Nephron (organoid): ENCODE results near the gene TNFRSF1B.

ENCODE experiments used
- H3K27ac Mint-ChIP-seq, 3 experiments: 2 replicates each; pipeline ENCODE4 v1.8.0; 2020; ENCODE audit warnings: mixed read lengths in 3 of 3, mild to moderate bottlenecking in 2 of 3, moderate library complexity in 1 of 3
- H3K27me3 Mint-ChIP-seq: 2 replicates; pipeline ENCODE4 v1.8.0; 2021; ENCODE audit warnings: low read depth, mild to moderate bottlenecking, moderate library complexity, mixed read lengths
- H3K36me3 Mint-ChIP-seq: 2 replicates; pipeline ENCODE4 v1.8.0; 2020; ENCODE audit warnings: low read depth, mixed read lengths
- H3K4me1 Mint-ChIP-seq: 2 replicates; pipeline ENCODE4 v1.8.0; 2020; ENCODE audit warnings: mixed read lengths
- H3K4me3 Mint-ChIP-seq, 3 experiments: 2 replicates each; pipeline ENCODE4 v1.8.0; 2020; ENCODE audit warnings: mild to moderate bottlenecking in 3 of 3, mixed read lengths in 3 of 3, moderate library complexity in 2 of 3
- H3K9me3 Mint-ChIP-seq: 2 replicates; pipeline ENCODE4 v1.8.0; 2020; ENCODE audit warnings: mixed read lengths
- TF ChIP-seq, protein P1 (sequence below), 3 experiments: fragments of 200-600 bp; sonication (generic); IDR thresholded peaks; one replicate each; pipeline ENCODE4 v1.5.0; 2021; ENCODE audit warnings: antibody characterized with exemption in 3 of 3; ENCODE audit not compliant: unreplicated experiment in 3 of 3

Gene TNFRSF1B

DNA sequence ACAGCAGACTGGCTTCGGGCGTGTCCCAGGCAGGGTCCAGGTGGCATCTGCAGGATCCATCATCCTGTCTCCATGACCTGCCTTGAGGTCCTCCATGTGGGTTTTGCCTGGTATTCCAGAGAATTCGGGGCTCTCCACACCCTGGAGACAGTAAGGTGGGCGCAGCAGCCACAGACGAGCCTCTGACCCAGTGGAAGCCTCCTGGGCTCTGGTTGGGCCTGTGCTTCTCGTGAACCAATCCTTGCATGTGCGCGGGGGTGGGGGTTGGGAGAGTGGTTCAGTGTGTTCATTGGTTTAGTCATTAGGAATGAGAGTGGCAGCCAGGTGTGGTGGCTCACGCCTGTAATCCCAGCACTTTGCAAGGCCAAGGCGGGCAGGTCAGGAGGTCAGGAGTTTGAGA is 32.1 kb upstream of the TNFRSF1B start:
- Mint-ChIP-seq H3K36me3 (no peaks in the 10 kb centered on the region), H3K4me1 (peaks cover 16% of the 10 kb centered on the region), H3K9me3 (no peaks in the 10 kb centered on the region), H3K4me3 (no peak overlapping the region), H3K27me3 (peaks cover 10% of the 10 kb centered on the region), H3K27ac (no peak overlapping the region)
- TF ChIP-seq, protein P1, sequence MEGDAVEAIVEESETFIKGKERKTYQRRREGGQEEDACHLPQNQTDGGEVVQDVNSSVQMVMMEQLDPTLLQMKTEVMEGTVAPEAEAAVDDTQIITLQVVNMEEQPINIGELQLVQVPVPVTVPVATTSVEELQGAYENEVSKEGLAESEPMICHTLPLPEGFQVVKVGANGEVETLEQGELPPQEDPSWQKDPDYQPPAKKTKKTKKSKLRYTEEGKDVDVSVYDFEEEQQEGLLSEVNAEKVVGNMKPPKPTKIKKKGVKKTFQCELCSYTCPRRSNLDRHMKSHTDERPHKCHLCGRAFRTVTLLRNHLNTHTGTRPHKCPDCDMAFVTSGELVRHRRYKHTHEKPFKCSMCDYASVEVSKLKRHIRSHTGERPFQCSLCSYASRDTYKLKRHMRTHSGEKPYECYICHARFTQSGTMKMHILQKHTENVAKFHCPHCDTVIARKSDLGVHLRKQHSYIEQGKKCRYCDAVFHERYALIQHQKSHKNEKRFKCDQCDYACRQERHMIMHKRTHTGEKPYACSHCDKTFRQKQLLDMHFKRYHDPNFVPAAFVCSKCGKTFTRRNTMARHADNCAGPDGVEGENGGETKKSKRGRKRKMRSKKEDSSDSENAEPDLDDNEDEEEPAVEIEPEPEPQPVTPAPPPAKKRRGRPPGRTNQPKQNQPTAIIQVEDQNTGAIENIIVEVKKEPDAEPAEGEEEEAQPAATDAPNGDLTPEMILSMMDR (IDR thresholded peaks at IDR 0.05; ENCODE audit: unreplicated experiment in 3 of 3), result no peak

DNA sequence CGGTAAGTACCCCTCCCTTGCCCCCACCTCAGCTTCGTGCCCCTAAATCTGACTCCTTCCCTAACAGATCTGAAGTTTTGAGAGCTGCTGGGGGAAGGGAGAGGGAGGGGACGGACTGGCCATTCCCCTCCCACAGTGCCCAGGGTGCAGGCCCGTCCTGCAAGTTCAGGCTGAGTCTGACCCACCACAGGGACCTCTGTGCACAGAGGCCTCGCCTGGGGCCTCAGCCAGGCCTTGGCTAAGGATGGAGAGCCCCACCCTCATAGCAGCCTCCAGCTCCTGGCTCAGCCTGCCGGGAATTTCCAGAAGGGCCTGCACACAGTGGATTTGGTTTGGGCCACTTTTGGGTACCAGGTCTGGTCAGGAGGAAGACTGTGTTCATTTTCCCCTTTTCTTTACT is 31.2 kb upstream of the TNFRSF1B start:
- H3K4me1 Mint-ChIP-seq, result peaks cover 13% of the 10 kb centered on the region
- no peaks in the 10 kb centered on the region for H3K9me3 Mint-ChIP-seq
- H3K27me3 Mint-ChIP-seq, result peaks cover 10% of the 10 kb centered on the region
- H3K36me3 Mint-ChIP-seq, result no peaks in the 10 kb centered on the region
- no peak overlapping the region for H3K27ac Mint-ChIP-seq
- TF ChIP-seq, protein P1 (IDR thresholded peaks at IDR 0.05; ENCODE audit: unreplicated experiment in 3 of 3), result no peak
- H3K4me3 Mint-ChIP-seq, result no peak overlapping the region

DNA sequence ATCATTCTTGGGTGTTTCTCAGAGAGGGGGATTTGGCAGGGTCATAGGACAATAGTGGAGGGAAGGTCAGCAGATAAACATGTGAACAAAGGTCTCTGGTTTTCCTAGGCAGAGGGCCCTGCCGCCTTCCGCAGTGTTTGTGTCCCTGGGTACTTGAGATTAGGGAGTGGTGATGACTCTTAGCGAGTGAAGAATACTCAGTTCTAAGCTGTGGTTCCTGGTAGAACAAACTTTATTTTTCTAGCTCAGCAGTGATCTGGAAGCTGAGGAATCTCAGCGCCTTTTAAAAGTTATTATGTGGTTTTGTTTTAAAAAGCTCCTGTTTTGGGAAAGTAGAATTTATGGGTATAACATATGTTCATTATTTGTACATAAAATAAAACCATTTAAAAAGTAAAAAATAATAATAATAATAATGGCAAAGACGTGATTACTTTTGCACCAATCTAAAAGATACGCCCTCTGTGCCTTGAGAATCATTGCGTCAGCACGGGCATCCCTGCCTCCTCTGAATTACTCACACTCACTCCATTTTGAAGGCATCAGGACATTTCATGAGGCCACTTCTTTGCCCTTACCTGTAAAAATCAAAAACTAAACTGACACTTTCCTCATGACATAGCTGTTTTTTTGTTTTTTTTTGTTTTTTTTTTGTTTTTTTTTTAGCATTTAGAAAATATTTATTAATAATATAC is 29.7 kb upstream of the TNFRSF1B start:
- TF ChIP-seq, protein P1 (IDR thresholded peaks at IDR 0.05; ENCODE audit: unreplicated experiment in 3 of 3), result no peak
- no peak overlapping the region for H3K4me3 Mint-ChIP-seq
- no peaks in the 10 kb centered on the region for H3K9me3 Mint-ChIP-seq
- peaks cover 10% of the 10 kb centered on the region for H3K27me3 Mint-ChIP-seq
- H3K36me3 Mint-ChIP-seq, result no peaks in the 10 kb centered on the region
- no peak overlapping the region for H3K27ac Mint-ChIP-seq
- H3K4me1 Mint-ChIP-seq, result peaks cover 21% of the 10 kb centered on the region

DNA sequence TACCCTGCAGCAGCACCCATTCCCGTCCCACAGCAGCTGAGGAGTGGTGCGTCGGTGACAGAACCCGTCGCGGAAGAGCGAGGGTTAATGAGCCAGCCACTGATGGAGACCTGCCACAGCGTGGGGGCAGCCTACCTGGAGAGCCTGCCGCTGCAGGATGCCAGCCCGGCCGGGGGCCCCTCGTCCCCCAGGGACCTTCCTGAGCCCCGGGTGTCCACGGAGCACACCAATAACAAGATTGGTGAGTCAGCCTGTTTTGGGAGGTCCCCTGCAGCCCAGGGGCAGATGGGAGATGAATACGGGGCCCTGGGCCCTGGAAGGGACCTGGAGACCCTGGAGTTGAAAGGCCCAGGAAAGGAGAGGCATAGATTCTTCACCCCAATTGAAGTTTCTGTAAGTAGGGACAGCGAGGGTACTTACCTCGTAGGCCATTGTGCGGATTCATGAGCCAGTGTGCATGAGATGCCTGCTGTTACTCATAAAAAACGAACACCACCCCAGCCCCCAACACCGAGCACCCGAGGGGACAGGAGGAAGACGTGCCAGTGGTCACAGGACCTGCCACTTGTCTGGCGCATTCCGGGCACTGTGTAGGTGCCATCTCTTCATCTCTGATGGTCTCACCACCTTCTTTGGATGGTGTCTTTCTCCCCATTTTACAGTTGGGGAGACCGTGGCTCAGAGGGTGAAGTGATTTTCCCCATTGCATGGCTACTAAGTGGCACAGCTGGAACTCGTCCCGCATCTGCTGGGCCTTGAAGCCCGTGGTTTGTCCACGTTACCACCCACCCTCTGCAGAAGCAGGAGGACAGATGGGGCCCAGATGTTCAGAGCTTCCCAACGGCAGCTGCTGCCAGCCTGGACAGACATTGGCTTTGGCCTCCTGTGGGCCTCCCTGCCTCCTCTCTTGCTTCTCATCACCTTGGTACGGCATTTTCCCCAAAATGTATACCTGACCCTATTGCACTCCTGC is 28.3 kb upstream of the TNFRSF1B start:
- H3K4me1 Mint-ChIP-seq, result peaks cover 25% of the 10 kb centered on the region
- H3K27me3 Mint-ChIP-seq, result peaks cover 6% of the 10 kb centered on the region
- no peaks in the 10 kb centered on the region for H3K36me3 Mint-ChIP-seq
- peak overlapping the region in 1 of 3 experiments; percentile 62 for H3K27ac Mint-ChIP-seq
- no peak overlapping the region for H3K4me3 Mint-ChIP-seq
- H3K9me3 Mint-ChIP-seq, result no peaks in the 10 kb centered on the region
- TF ChIP-seq, protein P1 (IDR thresholded peaks at IDR 0.05; ENCODE audit: unreplicated experiment in 3 of 3), result no peak

DNA sequence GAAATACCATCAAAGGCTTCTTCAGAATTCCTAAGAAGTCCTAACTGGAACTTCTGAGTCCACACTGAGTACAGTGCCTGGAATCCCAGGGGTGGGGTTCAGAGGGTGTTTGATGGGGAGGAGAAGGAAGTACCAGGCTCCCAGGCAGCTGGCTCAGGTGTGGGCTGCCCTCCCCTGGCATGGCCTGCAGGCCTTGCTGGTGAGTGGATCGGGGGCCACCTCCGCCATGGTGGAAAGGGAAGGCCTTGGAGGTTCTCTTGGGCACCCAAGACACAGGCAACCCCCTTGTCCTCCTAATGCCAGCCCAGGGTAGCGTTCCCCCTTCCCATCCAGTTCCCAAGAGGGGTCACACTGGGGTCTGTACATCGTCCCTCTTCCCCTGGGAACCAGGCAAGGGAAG is 26.8 kb upstream of the TNFRSF1B start:
- Mint-ChIP-seq H3K4me3 (no peak overlapping the region), H3K9me3 (no peaks in the 10 kb centered on the region), H3K4me1 (peaks cover 30% of the 10 kb centered on the region), H3K27me3 (peaks cover 6% of the 10 kb centered on the region), H3K36me3 (no peaks in the 10 kb centered on the region), H3K27ac (no peak overlapping the region)
- TF ChIP-seq, protein P1 (IDR thresholded peaks at IDR 0.05; ENCODE audit: unreplicated experiment in 3 of 3), result no peak
